K562 (cell line): Measurements from ENCODE around the gene DCP1B. TPM values are rescaled to one million over a fixed set of nuclear protein-coding genes. Genes with fewer than 3 reads are reported as not detected.

Source experiments
- ATAC-seq: fragments of 200-7000 bp; cut with Tn5 transposase; 3 replicates; pipeline ENCODE4 v1.9.1; 2020; ENCODE audit warnings: moderate library complexity
- BruUV-seq: library from RNA; stranded (reverse); fragments of 400-500 nt; replicated peaks from 2 replicates; lab custom pipeline; 2021; lab: Mats Ljungman, UMichigan
- CTCF ChIA-PET: fragments of 300-600 bp; formaldehyde crosslinking; extraction: SDS; loops from one replicate; lab custom pipeline; 2021; ENCODE audit warnings: low intra/inter-chr PET ratio; lab: Yijun Ruan, JAX
- POLR2A ChIA-PET: fragments of 300-600, 350-650 bp; sonication (Branson Sonifier 250); formaldehyde crosslinking; extraction: SDS; loops from one replicate; lab custom pipeline; 2021; ENCODE audit warnings: antibody characterized with exemption, inconsistent platforms; lab: Yijun Ruan, JAX
- DNase-seq, 4 experiments: peaks; one replicate each; pipeline versions ENCODE4 v3.0.0 to v3.0.0-alpha.2; 2011 to 2018; ENCODE audit warnings: low spot score in 3 of 4, mixed read lengths in 3 of 4; ENCODE audit errors: extremely low read depth in 1 of 4
- FAIRE-seq: peaks from 2 replicates; lab custom pipeline; 2011; peaks lifted over from hg19 to GRCh38; lab: Jason Lieb, UNC
- H2AFZ ChIP-seq: 2 replicates; pipeline ENCODE4 v1.6.0; 2011; ENCODE audit warnings: low read depth, low read length, control low read depth, inconsistent platforms
- H3K27ac ChIP-seq: fragments of 200-600 bp; 3 replicates; pipeline ENCODE4 v1.8.0; 2011; ENCODE audit warnings: low read depth, mild to moderate bottlenecking, control low read depth, inconsistent platforms, low read length, moderate library complexity, mixed read lengths; ENCODE audit errors: extremely low read depth
- H3K27me3 ChIP-seq, 2 experiments: fragments of 300-600 bp in 1 of 2; 2 replicates in 1 of 2; 3 replicates in 1 of 2; pipeline versions ENCODE4 v1.6.0 to v1.8.0; 2011; ENCODE audit warnings: inconsistent platforms in 2 of 2, low read length in 2 of 2, mild to moderate bottlenecking in 1 of 2, mixed read lengths in 1 of 2, moderate library complexity in 1 of 2; ENCODE audit not compliant: control insufficient read depth in 2 of 2, insufficient read depth in 2 of 2
- H3K36me3 ChIP-seq: fragments of 300-600 bp; 3 replicates; pipeline ENCODE4 v1.8.0; 2011; ENCODE audit warnings: mild to moderate bottlenecking, low read length, inconsistent platforms; ENCODE audit not compliant: control insufficient read depth, insufficient read depth
- H3K4me1 ChIP-seq, 2 experiments: fragments of 200-600 bp in 1 of 2; replicated peaks in 1 of 2; 2 replicates in 1 of 2; 3 replicates in 1 of 2; pipeline versions ENCODE4 v1.5.1 to v1.8.0; 2011; ENCODE audit warnings: inconsistent platforms in 2 of 2, low read length in 2 of 2, mild to moderate bottlenecking in 1 of 2, mixed read lengths in 1 of 2, moderate library complexity in 1 of 2; ENCODE audit not compliant: control insufficient read depth in 2 of 2, insufficient read depth in 2 of 2
- H3K4me2 ChIP-seq: 2 replicates; pipeline ENCODE4 v1.6.1; 2011; ENCODE audit warnings: low read length, control low read depth, inconsistent platforms, mixed read lengths; ENCODE audit not compliant: insufficient read depth
- H3K4me3 ChIP-seq: fragments of 200-600 bp; sonication (generic), shearing (Covaris generic); 2 replicates; pipeline ENCODE4 v1.5.1; 2016; ENCODE audit warnings: control low read depth, inconsistent platforms
- H3K79me2 ChIP-seq: fragments of 200-600 bp; 3 replicates; pipeline ENCODE4 v1.8.0; 2011; ENCODE audit warnings: low read length, inconsistent platforms; ENCODE audit not compliant: control insufficient read depth, insufficient read depth
- H3K9ac ChIP-seq, 2 experiments: 2 replicates each; pipeline versions ENCODE4 v1.6.0 to v1.6.1; 2011; ENCODE audit warnings: low read depth in 2 of 2, low read length in 2 of 2, control low read depth in 1 of 2, inconsistent platforms in 1 of 2, mild to moderate bottlenecking in 1 of 2, mixed read lengths in 1 of 2; ENCODE audit not compliant: insufficient read depth in 1 of 2
- H3K9me1 ChIP-seq: one replicate; pipeline ENCODE4 v1.6.0; 2011; ENCODE audit warnings: inconsistent platforms, mild to moderate bottlenecking, low read length, moderate library complexity; ENCODE audit not compliant: control insufficient read depth, insufficient read depth
- H3K9me3 ChIP-seq: replicated peaks from 2 replicates; pipeline ENCODE4 v1.5.1; 2011; ENCODE audit warnings: low read depth, low read length, inconsistent platforms; ENCODE audit not compliant: control insufficient read depth, insufficient read depth
- H4K20me1 ChIP-seq: replicated peaks from 2 replicates; pipeline ENCODE4 v1.6.1; 2011; ENCODE audit warnings: low read length, inconsistent platforms, mixed read lengths; ENCODE audit not compliant: control insufficient read depth, insufficient read depth
- E2F6 ChIP-seq, 2 experiments: IDR thresholded peaks; 2 replicates each; pipeline ENCODE4 v1.6.1; 2011; ENCODE audit warnings: borderline replicate concordance in 1 of 2, control low read depth in 1 of 2, low read depth in 1 of 2, low read length in 1 of 2, mild to moderate bottlenecking in 1 of 2, mixed read lengths in 1 of 2, moderate library complexity in 1 of 2; ENCODE audit not compliant: insufficient read depth in 1 of 2, insufficient read length in 1 of 2, poor library complexity in 1 of 2, severe bottlenecking in 1 of 2; ENCODE audit errors: extremely low read depth in 1 of 2
- FUS ChIP-seq: fragments of 200-400 bp; formaldehyde crosslinking; optimal IDR thresholded peaks from 2 replicates; pipeline ENCODE3; 2017; ENCODE audit warnings: low read depth, low read length
- GTF3C2 ChIP-seq: IDR thresholded peaks from 3 replicates; pipeline ENCODE4 v1.6.1; 2011; ENCODE audit warnings: borderline replicate concordance, mild to moderate bottlenecking, moderate library complexity; ENCODE audit not compliant: insufficient read length; ENCODE audit errors: extremely low read depth
- HDAC1 ChIP-seq, 2 experiments: fragments of 450-650 bp; IDR thresholded peaks; 2 replicates each; pipeline ENCODE4 v1.6.1; 2016 to 2017; ENCODE audit warnings: inconsistent platforms in 1 of 2, mild to moderate bottlenecking in 1 of 2, moderate library complexity in 1 of 2
- HDAC2 ChIP-seq: fragments of 450-650 bp; IDR thresholded peaks from 2 replicates; pipeline ENCODE4 v1.6.1; 2016; ENCODE audit warnings: mild to moderate bottlenecking
- KAT7 ChIP-seq: sonication (generic); formaldehyde crosslinking; IDR thresholded peaks from 2 replicates; pipeline ENCODE4 v1.8.0; 2022; ENCODE audit warnings: missing genetic modification reagents, mild to moderate bottlenecking, borderline replicate concordance
- MAFF ChIP-seq: IDR thresholded peaks from 2 replicates; pipeline ENCODE4 v1.6.1; 2012; ENCODE audit warnings: low read length, improper control_type of control experiment
- MIER1 ChIP-seq: fragments of 450-650 bp; IDR thresholded peaks from 2 replicates; pipeline ENCODE4 v1.6.1; 2016; ENCODE audit warnings: antibody characterized with exemption, mild to moderate bottlenecking, low read depth
- SPI1 ChIP-seq: IDR thresholded peaks from 2 replicates; pipeline ENCODE4 v1.6.1; 2011; ENCODE audit warnings: low read depth, low read length, control low read depth, borderline replicate concordance
- TRIM24 ChIP-seq, 2 experiments: fragments of 450-650 bp; IDR thresholded peaks; 2 replicates each; pipeline ENCODE4 v1.6.1; 2016
- VEZF1 ChIP-seq: fragments of 200-800 bp; sonication (Bioruptor generic); IDR thresholded peaks from 2 replicates; pipeline ENCODE4 v1.6.1; 2017; ENCODE audit warnings: missing genetic modification characterization, missing compliant biosample characterization
- ZBTB5 ChIP-seq: fragments of 450-650 bp; IDR thresholded peaks from 2 replicates; pipeline ENCODE4 v1.6.1; 2017; ENCODE audit warnings: antibody characterized with exemption
- WGBS: fragments of 100-300 bp; shearing (Covaris generic); methylation state at CpG from one replicate; pipeline ENCODE4 v1.1.6; 2016; ENCODE audit warnings: low coverage, mixed read lengths; ENCODE audit not compliant: insufficient coverage; ENCODE audit errors: missing lambda C conversion rate; 5-methylcytosine and 5-hydroxymethylcytosine counted together
- in situ Hi-C: fragments of 300-500 bp; cut with MboI; formaldehyde crosslinking; loops from 4 replicates; pipeline ENCODE4 v1.15.0; 2018; ENCODE audit warnings: inconsistent platforms, mixed read lengths
- intact Hi-C: fragments of 100-400 bp; cut with micrococcal nuclease; formaldehyde crosslinking; loops from 2 replicates; pipeline ENCODE4 v1.14.2; 2022
- polyA plus RNA-seq, 8 experiments: library from polyadenylated mRNA; depleted of rRNA in 4 of 8; stranded (reverse) in 5 of 8; unstranded in 3 of 8; fragments of >200 nt; fragmentation: Nextera tagmentation in 2 of 8; fragmentation: Illumina TruSeq in 1 of 8; extraction: Ambion mirVana in 2 of 8; extraction: Trizol in 1 of 8; gene quantifications; 2 replicates each; pipeline versions ENCODE4 v1.2.1 to v1.2.3, GENCODE V29; 2011 to 2014; ENCODE audit warnings: inconsistent platforms in 1 of 8, missing spikeins in 1 of 8
- total RNA-seq, 7 experiments: library from RNA; depleted of rRNA in 6 of 7; stranded (reverse); fragments of >200 nt in 6 of 7; fragmentation: Illumina TruSeq in 2 of 7; extraction: Trizol in 2 of 7; gene quantifications; 2 replicates each; pipeline versions ENCODE4 v1.2.1 to v1.2.3, GENCODE V29; 2011 to 2021; ENCODE audit warnings: low replicate concordance in 1 of 7

Gene DCP1B
- total and polyA plus RNA-seq, 9 of the 15 experiments (the other 6 are each of a cell fraction or from before 2014, with no cell fraction given), result 0.83 to 7.3 (median 3.4) TPM

GRCh38 chr12:1994429-1995143, 9.7 kb downstream of the DCP1B start:
- H3K4me2 ChIP-seq, result no peak overlapping the region
- H3K4me1 ChIP-seq, result no peaks in the 10 kb centered on the region
- H3K9ac ChIP-seq, result no peak overlapping the region
- intact Hi-C loops, result no loop called here
- CTCF ChIA-PET, result no interaction called here
- 100% methylated on average over 1 of the region's 1 CpG for WGBS
- DNase-seq (no peak), FAIRE-seq (no peak), ATAC-seq (no peak)
- H4K20me1 ChIP-seq, result no peaks in the 10 kb centered on the region; the same call in 1 of the 2 replicates
- no peak overlapping the region for H2AFZ ChIP-seq
- H3K36me3 ChIP-seq, result 0 out of 3 replicates have a peak, but pooled peaks cover 4% of the 10 kb centered on the region
- H3K4me3 ChIP-seq, result no peak overlapping the region
- no peaks in the 10 kb centered on the region for H3K27me3 ChIP-seq
- H3K9me3 ChIP-seq, result no peaks in the 10 kb centered on the region
- in situ Hi-C loops, result no loop called here
- no peaks in the 10 kb centered on the region for H3K9me1 ChIP-seq
- H3K27ac ChIP-seq, result no peak overlapping the region
- H3K79me2 ChIP-seq, result no peaks in the 10 kb centered on the region
- POLR2A ChIA-PET, result no interaction called here
- TF ChIP-seq MIER1 (no peak), FUS (no peak), HDAC1 (IDR thresholded peaks at IDR 0.05) (no peak), VEZF1 (CRISPR knock-in tag) (no peak), E2F6 (IDR thresholded peaks at IDR 0.05; ENCODE audit: borderline replicate concordance in 1 of 2, extremely low read depth in 1 of 2, insufficient read depth in 1 of 2, insufficient read length in 1 of 2, low read depth in 1 of 2, low read length in 1 of 2, poor library complexity in 1 of 2, severe bottlenecking in 1 of 2) (no peak), MAFF (no peak), GTF3C2 (no peak), KAT7 (CRISPR knock-in tag) (no peak), HDAC2 (no peak), SPI1 (no peak), ZBTB5 (no peak), TRIM24 (IDR thresholded peaks at IDR 0.05) (no peak)
- BruUV-seq, result no TSS peak
